ENCODE data around the gene FBXO27. TPM values are rescaled to one million over a fixed set of nuclear protein-coding genes. Genes with fewer than 3 reads are reported as not detected.

FBXO27 gene
- total RNA-seq, 2 donors from 2014 or later = 12.5 to 21.6 TPM

DNA sequence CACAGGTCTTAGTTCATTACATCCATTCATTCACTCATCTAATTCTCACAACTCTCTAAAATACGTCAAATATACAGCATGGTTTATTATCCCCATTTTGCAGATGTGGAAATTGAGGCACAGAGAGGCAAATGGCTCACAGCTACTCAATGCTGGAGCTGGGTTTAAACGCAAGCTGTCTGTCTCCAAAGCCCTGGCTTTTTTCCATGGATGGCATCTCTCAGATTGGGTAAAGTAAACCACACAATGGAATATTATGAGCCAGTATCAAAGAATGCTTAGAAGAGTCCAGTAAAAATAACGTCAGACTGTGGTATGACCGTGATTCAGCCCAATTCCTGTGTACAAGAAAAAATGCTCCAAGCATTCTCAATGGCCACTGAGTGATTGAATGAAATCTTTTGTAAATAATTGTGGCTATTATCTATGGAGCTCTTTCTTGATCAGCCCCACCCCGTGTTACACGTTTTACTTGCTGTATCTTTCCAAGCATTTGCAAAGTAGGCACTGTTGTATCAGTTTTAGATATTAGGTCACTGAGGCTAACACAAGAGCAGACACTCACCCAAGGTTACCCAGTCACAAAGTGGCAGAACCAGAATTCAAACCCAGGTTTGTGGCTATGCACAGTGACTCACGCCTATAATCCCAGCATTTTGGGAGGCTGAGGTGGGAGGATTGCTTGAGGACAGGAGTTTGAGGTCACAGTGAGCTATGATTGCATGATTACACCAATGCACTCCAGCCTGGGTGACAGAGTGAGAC, 46.3 kb upstream of the FBXO27 start:
- Histone ChIP-seq H3K9me3 (ENCODE audit: control insufficient read depth, low read length) (no peaks in the 10 kb centered on the region), H3K27me3 (ENCODE audit: control insufficient read depth, insufficient read depth, low read length, poor library complexity, severe bottlenecking) (peaks cover 22% of the 10 kb centered on the region), H3K27ac (ENCODE audit: low read depth, low read length) (no peak overlapping the region), H3K36me3 (ENCODE audit: control insufficient read depth, insufficient read depth, low read length) (no peaks in the 10 kb centered on the region), H3K4me1 (ENCODE audit: control insufficient read depth, insufficient read depth, low read length) (no peaks in the 10 kb centered on the region), H3K4me3 (ENCODE audit: low read length) (no peak overlapping the region), H3K9ac (ENCODE audit: extremely low read depth, low read length, poor library complexity, severe bottlenecking) (no peak overlapping the region)
- no peak for DNase-seq
- H3K4me1 Mint-ChIP-seq = no peaks in the 10 kb centered on the region
- H3K4me3 Mint-ChIP-seq = no peak overlapping the region
- H3K36me3 Mint-ChIP-seq (ENCODE audit: low read depth) = no peaks in the 10 kb centered on the region
- H3K9me3 Mint-ChIP-seq = no peaks in the 10 kb centered on the region
- WGBS, 2 experiments (ENCODE audit: insufficient coverage in 1 of 2, insufficient read length in 1 of 2) = 77 to 88% methylated on average over 6 to 7 of the region's 7 CpGs
- no peak overlapping the region for H3K27ac Mint-ChIP-seq
- TF ChIP-seq CTCF (conservative IDR thresholded peaks at IDR 0.05) = no peak
- peaks cover 35% of the 10 kb centered on the region for H3K27me3 Mint-ChIP-seq (ENCODE audit: insufficient read depth)

DNA sequence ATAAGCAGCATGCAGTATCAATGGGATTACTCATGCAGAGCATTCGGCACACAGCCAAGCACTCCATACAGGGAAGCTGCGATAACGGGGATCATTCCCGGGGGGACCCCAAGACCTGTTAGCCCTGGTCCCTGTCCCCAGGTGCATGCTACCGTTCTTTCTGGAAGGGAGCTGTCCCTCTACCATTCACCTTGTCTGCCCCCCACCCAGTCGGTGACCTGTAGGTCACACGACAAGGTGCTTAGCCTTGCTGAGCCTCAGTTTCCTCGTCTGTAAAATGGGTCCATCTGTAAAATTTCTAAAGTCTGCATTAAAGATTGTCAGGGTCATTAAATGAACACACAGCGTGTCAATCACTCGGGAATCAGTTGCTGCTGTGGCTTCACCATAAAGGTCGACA, 45.0 kb upstream of the FBXO27 start:
- Histone ChIP-seq H3K27ac (ENCODE audit: low read depth, low read length) (no peak overlapping the region), H3K9ac (ENCODE audit: extremely low read depth, low read length, poor library complexity, severe bottlenecking) (no peak overlapping the region), H3K27me3 (ENCODE audit: control insufficient read depth, insufficient read depth, low read length, poor library complexity, severe bottlenecking) (peaks cover 9% of the 10 kb centered on the region), H3K36me3 (ENCODE audit: control insufficient read depth, insufficient read depth, low read length) (no peaks in the 10 kb centered on the region), H3K4me3 (ENCODE audit: low read length) (no peak overlapping the region), H3K4me1 (ENCODE audit: control insufficient read depth, insufficient read depth, low read length) (no peaks in the 10 kb centered on the region), H3K9me3 (ENCODE audit: control insufficient read depth, low read length) (no peaks in the 10 kb centered on the region)
- DNase-seq = no peak
- H3K36me3 Mint-ChIP-seq (ENCODE audit: low read depth) = no peaks in the 10 kb centered on the region
- WGBS, 2 experiments (ENCODE audit: insufficient coverage in 1 of 2, insufficient read length in 1 of 2) = 86 to 90% methylated on average over 11 of the region's 11 CpGs
- H3K27me3 Mint-ChIP-seq (ENCODE audit: insufficient read depth) = peaks cover 22% of the 10 kb centered on the region
- H3K9me3 Mint-ChIP-seq = no peaks in the 10 kb centered on the region
- H3K4me3 Mint-ChIP-seq = no peak overlapping the region
- H3K4me1 Mint-ChIP-seq = no peaks in the 10 kb centered on the region
- no peak overlapping the region for H3K27ac Mint-ChIP-seq
- TF ChIP-seq CTCF (conservative IDR thresholded peaks at IDR 0.05) = no peak

- H3K4me3 ChIP-seq (ENCODE audit: low read length) = no peak overlapping the region
- peaks cover 9% of the 10 kb centered on the region for H3K27me3 Mint-ChIP-seq (ENCODE audit: insufficient read depth)
- H3K27me3 ChIP-seq (ENCODE audit: control insufficient read depth, insufficient read depth, low read length, poor library complexity, severe bottlenecking) = no peaks in the 10 kb centered on the region
- TF ChIP-seq CTCF (conservative IDR thresholded peaks at IDR 0.05) = no peak
- no peak overlapping the region for H3K27ac Mint-ChIP-seq
- H3K9me3 ChIP-seq (ENCODE audit: control insufficient read depth, low read length) = no peaks in the 10 kb centered on the region
- no peak overlapping the region for H3K9ac ChIP-seq (ENCODE audit: extremely low read depth, low read length, poor library complexity, severe bottlenecking)
- H3K36me3 Mint-ChIP-seq (ENCODE audit: low read depth) = no peaks in the 10 kb centered on the region
- no peaks in the 10 kb centered on the region for H3K9me3 Mint-ChIP-seq
- no peak overlapping the region for H3K27ac ChIP-seq (ENCODE audit: low read depth, low read length)
- peaks cover 5% of the 10 kb centered on the region for H3K4me1 Mint-ChIP-seq
- no peaks in the 10 kb centered on the region for H3K4me1 ChIP-seq (ENCODE audit: control insufficient read depth, insufficient read depth, low read length)
- WGBS, 2 experiments (ENCODE audit: insufficient coverage in 1 of 2, insufficient read length in 1 of 2) = 90 to 94% methylated on average over 5 to 6 of the region's 6 CpGs
- H3K36me3 ChIP-seq (ENCODE audit: control insufficient read depth, insufficient read depth, low read length) = no peaks in the 10 kb centered on the region
- no peak for DNase-seq
- H3K4me3 Mint-ChIP-seq = no peak overlapping the region
These were observed 42.6 kb upstream of the FBXO27 start for GRCh38 chr19:39074942-39075341.
